Measurements from ENCODE around the gene BOLA1.

DNA sequence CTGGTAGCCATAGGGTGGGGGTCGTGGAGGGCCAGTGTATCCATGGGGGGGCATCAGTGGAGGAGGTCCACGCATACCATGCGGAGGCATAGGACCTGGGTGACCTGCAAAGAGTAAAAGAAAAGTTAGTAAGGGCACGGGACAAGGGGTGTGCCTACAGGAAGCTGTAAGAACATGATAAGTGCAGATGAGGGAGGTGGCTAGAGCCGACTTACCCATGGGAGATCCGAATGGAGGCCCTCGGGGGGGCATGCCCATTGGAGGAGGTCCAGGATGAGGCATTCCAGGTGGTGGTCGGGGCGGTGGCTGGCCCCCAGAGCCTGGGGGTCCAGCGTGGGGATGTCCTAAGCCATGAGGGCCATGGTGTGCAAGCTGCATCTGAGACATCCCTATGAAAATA lies 24.3 kb downstream of the BOLA1 start:
- TF ChIP-seq, protein P1, sequence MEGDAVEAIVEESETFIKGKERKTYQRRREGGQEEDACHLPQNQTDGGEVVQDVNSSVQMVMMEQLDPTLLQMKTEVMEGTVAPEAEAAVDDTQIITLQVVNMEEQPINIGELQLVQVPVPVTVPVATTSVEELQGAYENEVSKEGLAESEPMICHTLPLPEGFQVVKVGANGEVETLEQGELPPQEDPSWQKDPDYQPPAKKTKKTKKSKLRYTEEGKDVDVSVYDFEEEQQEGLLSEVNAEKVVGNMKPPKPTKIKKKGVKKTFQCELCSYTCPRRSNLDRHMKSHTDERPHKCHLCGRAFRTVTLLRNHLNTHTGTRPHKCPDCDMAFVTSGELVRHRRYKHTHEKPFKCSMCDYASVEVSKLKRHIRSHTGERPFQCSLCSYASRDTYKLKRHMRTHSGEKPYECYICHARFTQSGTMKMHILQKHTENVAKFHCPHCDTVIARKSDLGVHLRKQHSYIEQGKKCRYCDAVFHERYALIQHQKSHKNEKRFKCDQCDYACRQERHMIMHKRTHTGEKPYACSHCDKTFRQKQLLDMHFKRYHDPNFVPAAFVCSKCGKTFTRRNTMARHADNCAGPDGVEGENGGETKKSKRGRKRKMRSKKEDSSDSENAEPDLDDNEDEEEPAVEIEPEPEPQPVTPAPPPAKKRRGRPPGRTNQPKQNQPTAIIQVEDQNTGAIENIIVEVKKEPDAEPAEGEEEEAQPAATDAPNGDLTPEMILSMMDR (IDR thresholded peaks at IDR 0.05): no peak
- TF ChIP-seq EZH2 (IDR thresholded peaks at IDR 0.05; ENCODE audit: borderline replicate concordance, insufficient read depth, low read depth, low read length, poor library complexity, severe bottlenecking): no peak

All from B cell (primary cell).